GM19397 (cell line): Measurements from ENCODE around the gene CLDN17.

Experiments
- ATAC-seq: cut with Tn5 transposase; IDR thresholded peaks from one replicate; pipeline ENCODE4 v1.9.1; 2021; ENCODE audit warnings: mild to moderate bottlenecking, moderate library complexity; ENCODE audit not compliant: unreplicated experiment

The CLDN17 gene, protein sequence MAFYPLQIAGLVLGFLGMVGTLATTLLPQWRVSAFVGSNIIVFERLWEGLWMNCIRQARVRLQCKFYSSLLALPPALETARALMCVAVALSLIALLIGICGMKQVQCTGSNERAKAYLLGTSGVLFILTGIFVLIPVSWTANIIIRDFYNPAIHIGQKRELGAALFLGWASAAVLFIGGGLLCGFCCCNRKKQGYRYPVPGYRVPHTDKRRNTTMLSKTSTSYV

DNA sequence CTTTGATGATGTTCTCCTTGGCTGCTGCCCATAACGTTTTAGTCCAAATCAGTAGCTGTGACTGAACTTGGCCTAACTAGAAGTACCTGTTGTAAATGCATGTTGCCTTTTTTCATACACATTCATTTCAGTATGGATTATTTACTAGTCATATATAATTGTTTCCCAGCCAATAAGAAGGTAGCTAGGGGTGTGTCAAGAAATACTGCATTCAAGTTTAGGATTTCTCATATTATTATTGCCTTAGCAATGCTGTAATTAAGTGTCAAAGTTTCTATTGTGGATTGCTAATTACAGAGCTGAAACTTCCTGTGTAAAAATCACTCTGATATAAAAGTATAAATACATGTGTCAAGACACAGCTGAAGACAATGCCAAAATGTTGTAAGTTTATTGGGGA is at the start of gene CLDN17:
Gene CLDN17 (minus strand): TSS at position 101 of the 400 bp plus-strand sequence. CDS start 188 bp downstream, outside the sequence.
- ATAC-seq = no peak

DNA sequence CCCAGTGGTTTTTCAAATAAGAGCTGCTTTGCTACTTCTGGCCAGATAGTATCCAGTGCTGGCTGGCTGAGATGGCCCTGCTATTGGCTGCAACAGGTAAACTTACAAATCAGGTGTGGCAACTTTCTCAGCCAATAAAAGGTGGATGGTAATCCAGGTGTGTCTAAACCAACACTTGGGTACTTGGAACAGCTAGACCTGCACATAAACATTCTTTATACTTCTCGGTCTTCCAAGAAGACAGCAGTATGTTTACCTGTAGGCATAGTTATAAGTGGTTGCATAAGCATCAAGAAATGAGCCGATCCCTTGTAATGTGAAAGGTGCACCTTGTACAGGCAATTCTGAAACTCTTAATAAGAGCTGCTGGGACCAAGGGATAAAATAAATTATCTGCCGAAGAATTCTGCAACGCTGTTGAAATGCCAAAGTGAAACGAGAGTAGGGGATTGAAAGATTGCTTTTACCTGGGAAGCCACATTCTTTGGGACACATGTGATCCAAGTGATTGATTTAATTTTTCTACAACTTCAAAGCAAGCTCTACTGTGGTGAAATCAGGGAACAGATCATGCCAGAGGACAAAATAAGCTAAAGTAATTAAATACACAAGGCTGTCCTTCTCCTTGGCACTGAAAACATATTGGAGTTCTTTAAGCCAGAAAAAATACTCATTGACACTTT is 49.6 kb upstream of the CLDN17 start, which contains the start of gene CLDN8:
Gene CLDN8 (minus strand): TSS at position 57 of the 683 bp plus-strand sequence. CDS start 172 bp downstream, outside the sequence.
- ATAC-seq = no peak

DNA sequence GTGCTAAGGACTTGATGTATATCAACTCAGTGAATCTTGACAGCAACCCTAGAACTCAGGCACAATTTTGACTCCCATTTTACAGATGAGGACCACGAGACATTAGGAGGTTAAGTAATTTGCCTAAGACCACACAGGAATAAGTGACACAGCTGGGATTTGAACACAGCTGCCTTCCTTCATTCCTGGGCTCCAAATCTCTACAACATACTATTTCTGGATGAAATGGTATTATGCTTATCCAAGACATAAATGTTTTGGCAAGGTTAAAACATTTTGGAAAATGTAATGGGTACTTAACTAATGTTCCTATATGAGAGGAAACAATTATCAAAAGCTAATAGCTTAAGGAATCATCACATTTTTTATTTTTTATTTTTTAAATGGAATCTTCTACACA is 44.5 kb upstream of the CLDN17 start:
- ATAC-seq = no peak

DNA sequence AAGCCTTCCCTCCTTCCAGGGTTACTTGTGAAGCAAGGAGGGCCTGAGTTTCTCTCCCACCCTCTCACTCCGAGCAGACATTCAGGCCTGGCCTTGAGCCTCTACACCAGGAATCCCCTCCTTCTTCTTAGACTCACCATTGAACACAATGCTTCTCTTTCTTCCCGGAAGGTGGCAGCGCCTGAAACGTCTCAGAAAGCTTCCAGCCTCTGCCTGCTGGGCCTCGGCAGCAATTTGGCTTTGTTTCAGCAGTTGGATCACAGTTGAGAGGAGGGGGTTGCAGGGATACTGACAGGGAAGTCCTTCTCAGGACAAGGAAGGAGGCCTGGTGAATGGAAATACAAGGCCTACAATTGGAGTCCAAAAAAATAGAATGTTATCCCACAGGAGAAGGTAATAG is 43.0 kb upstream of the CLDN17 start:
- no peak for ATAC-seq

DNA sequence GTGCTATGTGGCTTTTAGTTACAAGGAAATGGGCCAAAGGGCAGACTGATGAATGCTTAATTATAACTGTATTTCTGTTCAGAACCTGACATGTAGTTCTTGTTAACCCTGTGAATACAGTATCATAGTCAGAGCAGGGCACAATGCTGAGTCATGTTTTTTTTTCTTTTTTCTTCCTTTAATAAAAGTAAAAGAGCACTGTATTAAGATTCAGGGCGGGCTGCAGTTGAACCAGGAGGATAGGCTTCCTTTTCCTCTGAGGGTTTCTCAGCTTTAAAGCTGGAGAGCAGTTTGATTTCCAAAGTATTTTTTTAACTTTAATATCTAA is 40.6 kb upstream of the CLDN17 start:
- no peak for ATAC-seq

DNA sequence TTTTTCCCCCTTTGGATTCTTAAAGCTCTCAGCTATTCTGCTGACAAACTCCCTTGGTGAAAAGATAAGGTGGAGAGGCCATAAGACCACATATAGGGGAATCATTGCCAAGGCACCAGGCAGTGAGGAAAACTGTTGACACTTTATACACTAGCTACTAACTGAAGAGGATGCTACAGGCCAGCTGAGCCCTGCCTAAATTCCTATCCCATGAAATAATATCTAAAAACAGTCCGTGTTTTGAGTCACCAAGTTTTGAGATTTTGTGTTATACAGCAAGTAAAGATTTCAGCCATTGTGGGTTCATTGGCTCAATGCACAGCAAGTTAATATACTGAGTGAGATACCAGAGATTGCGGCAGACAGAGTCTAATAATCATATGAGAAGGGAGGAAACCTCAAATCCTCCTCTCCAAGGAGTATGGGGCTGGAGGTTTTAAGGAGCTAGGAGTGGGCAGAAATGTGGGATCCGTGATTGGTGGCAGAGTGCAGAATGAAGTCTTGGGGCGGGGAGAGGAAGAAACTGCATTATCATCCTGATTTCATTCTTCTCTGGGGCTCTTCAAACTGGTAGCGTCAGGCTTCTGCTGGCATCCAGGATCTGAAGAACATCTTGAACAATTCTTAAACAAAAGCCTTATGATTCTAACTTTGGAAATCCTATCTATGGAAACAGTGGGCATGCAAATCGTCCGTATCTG is 40.1 kb upstream of the CLDN17 start:
- no peak for ATAC-seq

DNA sequence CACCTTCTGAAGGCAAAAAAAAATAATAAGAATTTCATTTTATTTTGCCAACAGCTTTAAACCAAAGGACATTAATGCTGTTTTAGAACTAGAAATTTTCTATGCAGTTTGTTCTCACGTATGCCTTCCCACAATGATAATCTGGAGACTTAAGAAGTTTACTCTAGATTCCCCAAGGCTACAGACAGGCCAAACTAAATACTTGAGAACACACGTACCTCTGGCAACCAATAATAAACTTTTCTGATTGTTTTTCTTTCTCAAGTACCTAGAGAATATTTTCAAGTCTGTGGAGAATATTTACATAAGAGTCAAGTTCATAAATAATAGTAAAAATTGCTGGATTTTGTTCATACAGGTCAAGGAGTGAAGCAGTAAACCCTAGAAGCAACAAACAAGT is 33.4 kb upstream of the CLDN17 start:
- ATAC-seq = no peak

DNA sequence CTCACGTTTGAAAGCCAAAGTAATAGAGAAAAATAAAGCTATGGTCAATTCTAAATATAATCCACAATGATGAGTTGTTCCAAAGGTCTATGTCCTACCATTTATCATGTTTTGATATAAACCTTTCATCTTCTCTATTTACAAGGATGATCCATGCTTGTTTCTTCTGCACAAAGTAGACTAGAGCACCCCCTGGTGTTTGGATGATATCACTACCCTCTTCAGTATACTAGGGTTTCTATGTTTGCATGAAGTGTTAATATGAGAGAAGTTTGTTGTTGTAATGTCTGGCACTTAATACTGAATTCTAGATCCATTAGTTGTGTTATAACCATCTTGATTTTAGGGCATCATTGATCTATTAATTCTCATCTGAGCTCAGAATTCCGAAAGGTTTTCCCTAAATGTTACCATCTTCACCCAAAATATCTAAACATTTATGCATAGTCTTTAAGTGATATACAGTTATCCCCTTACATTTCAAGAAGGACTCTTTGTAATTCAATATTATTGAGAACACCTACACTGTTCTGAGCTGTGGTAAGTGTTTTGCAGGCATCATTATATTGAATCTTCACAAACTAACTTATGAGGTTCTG is 28.2 kb upstream of the CLDN17 start:
- no peak for ATAC-seq

DNA sequence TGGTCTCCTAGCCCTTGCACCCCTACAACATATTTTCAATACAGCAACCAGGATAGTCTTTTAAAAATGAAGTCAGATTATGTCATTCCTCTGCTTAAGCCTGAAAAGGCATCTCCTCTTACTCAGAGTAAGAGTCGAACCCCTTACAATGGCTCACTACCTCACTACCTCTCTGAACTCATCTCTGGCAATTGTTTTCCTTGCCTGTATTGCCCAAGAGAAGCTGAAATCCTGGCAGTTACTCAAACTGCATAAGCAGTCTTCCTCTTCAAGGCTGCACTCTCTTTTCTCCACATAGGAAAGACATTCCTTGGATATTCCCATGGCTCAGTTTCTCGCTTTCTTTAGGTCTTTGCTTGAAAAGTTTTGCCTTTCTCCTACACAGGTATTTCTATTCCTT is 26.6 kb upstream of the CLDN17 start:
- ATAC-seq = no peak

DNA sequence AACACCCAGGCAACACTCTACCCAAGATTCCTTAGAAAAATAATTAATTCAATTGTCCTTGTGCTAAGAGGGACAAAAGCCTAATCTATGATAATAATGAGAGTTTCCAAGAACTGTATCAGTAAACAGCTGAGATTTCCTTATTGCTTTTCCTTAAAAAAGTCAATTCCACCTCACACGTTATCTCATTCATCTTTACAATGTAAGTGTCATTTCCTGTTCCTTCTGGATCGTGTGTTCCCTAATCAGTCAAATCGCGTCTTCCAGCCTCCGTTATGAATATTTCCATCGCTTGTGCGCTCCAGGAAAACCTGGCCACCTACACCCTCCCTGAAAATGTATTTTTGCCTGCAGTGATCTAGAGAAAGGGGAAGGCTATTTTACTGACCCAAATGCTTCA is 23.9 kb upstream of the CLDN17 start:
- no peak for ATAC-seq

DNA sequence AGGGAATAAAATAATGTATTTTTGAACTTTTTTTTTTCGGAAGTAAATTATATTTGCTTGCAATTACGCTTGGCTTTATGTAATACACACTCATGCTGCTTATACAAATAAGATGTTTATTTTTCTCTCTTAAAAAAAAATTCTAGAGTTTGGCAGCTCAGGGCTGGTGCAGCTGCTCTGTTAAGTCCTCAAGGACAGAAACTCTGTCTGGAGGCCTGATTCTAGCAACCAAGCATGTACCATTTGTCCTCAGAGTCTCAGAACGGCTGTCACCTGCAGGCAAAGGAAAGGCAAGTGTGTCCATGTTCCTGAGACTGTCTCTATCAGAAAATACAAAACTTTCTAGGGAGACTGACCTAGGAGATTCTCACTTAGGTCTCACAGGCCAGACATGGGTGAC is 23.2 kb upstream of the CLDN17 start:
- ATAC-seq = no peak

DNA sequence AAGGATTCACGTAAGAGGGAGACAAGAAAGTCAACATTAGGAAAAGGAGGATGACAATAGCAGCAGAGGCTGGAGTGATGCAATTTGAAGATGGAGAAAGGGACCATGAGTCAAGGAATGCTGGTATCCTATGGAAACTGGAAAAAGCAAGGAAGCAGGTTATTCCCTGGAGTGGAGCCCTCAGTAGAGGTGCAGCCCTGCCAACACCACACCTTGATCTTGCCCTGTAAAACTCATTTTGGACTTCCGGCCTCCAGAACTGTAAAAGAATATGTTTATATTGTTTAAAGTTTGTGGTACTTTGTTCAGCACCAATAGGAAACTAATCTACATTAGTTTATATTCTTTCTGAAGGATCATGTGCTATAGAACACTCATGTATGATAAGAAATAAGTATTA is 19.6 kb upstream of the CLDN17 start:
- no peak for ATAC-seq

DNA sequence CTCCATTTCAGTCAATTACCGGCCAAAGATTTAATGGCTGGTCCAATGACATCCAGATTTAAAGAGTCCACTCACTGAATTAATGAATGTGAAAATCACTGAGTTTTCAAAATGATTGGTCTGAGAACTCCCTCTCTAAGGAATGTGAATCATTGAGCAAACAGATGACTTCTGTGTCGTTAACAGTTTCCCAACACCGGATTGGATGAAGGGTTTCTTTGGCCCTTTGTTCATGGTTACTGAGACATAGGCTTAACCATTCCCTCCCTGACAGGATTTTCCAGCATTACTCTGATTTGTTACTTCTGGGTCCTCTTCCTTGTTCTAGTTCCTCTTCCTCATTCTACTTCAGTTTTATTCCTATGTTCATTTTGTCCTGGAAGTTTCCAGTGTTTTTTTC is 1.5 kb upstream of the CLDN17 start:
- ATAC-seq = no peak

DNA sequence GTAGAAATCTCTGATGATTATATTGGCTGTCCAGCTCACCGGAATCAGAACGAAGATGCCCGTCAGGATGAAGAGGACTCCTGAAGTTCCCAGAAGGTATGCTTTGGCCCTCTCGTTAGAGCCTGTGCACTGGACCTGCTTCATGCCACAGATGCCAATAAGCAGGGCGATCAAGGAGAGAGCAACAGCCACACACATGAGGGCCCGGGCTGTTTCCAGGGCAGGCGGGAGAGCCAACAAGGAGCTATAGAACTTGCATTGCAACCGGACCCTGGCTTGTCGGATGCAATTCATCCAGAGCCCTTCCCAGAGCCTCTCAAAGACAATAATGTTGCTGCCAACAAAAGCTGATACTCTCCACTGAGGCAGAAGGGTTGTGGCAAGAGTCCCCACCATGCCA is 434 bp downstream of the CLDN17 start:
- no peak for ATAC-seq

DNA sequence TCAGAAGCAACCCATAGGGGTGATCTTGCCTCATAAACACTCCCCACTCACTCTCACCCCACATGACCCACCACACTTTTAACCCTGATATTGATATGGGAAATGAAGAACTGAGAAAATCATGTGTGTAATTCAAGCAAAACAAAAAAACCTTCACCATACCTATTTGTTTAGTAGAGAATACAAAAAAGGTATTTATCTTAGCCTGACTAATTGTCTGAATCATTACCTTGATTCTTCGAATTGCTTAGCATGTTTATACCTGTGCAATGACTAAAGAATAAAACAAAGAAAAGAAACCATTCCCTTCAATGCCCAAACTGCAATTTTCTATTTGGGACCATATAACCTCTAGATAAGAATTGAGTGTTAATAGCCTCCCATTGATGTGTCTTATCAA is 1.8 kb downstream of the CLDN17 start:
- ATAC-seq = no peak

DNA sequence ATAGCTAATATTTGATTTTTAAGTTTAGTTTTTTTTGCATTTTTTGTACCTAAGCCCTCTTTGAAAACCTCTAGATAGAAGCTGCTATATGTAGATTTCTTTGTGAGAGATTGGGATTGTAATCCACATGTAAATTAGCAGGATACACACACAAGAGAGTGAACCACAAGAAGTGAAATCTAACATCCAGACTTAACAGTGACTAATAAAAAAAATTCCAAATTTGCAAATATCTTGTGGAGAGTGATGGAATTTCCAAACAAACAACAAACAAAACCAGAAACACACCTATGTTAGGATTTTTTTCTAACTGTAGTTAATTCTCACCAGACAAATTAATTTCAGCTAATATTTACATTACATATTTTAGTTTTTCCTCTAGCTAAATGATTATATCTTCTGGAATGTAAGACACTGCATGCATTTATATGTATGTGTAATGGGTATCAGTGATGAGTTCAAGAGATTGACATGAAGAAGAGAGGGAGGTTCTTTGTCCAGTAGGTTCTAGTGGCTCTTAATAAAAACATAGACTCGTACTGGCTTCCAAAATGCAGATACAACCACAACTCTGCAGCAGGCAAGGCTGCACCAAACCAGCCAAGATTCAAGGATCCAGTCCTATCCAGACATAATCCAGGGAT is 12.8 kb downstream of the CLDN17 start:
- ATAC-seq = no peak

DNA sequence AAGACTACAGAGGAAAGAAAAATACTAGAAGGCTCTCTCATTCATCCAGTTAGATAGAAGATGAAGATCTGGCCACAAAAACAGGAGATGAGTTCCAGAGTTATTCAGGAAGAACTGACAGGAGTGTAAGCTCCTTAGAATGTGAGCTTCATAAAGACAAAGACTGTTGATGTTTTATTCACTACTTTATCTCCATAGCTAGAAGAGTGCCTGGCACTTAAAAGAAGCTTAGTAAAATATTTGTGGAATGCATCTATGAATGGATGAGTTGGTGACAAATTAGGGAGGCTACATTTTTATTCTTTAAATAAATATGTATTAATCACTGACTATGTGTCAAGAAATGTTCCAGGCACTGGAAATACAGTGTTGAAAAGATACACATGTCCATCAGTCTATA is 13.8 kb downstream of the CLDN17 start:
- ATAC-seq = no peak

DNA sequence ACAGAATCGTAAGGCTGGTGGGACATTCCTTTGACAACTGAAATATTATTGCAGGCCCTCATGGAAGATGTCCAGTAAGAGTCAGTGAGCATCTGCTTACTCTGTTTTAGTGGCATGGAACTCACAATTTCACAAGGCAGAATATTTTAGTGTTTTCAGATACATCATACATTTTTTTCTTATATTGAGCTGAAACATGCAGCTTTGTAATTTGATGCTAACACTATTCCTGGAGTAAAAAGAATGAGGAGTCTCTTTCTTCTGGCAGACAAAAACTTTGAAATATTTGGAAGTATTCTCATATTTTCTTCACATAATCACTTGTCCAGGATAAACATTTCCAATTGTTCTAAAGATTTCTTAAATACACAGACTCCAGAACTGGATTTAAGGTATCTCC is 17.7 kb downstream of the CLDN17 start:
- no peak for ATAC-seq

DNA sequence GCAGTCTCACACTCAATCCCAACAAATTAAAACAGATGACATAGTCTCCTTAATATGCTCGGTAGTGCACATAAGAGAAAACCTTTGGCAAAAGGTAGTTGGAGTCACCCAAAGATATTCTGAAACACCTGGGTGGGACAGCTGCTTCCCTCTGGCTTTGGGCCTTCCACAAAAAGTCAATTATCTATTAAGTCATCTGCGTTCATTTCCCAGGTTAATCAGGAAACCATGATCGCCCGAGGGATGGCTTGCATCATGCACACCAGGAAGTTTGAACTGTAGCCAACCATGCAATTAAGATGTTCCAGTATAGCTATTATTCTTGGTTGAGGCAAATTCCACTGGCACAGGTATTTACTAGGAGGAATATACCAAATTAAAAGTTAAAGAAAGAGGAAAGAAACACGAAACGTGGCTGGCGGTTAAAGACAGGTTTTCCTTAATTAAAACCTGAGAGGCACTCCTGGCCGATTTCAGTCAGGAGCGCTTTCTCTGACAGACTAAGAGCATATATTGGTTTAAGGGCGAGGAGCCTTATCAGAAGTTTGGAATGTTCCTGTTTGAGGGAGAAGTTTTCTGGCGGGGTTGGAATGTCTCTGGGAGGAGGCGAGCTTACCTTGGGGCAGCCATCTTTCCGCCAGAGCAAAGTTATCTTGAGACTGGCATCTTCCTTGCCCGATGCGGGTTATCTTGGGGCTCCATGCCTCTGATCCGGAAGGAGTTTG is 19.9 kb downstream of the CLDN17 start:
- ATAC-seq = no peak

DNA sequence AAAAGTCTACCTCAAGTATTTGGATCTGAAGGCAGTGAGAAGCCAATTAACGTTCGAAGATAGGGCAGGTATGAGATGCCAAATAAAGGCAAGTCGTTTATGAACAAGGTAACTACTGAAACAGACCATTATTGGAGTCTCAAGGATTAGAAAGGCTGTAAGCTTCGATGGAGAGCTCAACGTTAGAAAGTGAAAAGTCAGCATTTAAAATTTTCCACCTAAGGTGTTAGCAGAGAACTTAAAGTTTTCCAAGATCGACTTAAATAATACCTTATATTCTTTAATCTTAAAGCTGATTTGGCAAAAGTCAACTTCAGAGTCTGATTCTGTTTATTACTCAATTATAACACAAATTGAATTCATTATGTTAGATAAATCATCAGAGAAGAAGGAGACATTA is 28.1 kb downstream of the CLDN17 start:
- ATAC-seq = no peak

DNA sequence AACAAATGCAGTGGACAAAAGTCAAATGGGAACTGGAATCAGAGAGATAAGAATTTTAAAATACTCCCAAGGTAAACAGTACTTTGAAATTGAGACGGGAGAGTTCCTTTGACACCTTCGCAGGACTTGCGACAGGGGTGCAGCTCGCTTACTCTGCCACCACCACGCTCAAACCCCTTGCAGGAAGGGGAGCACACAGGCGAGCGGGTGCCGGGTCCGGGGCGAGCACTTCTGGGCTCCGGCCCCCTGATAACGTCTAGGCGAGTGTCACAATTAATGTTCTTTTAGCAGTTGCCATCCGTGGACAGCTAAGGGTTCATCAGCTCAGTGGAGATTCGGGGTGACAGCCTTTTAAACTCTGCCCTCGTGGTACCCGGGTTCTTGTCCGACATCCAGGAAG is 37.4 kb downstream of the CLDN17 start:
- no peak for ATAC-seq
